HepG2 (cell line): ENCODE measurements around the gene FRMD8. TPM values are rescaled to one million over a fixed set of nuclear protein-coding genes. Genes with fewer than 3 reads are reported as not detected.

ENCODE experiments used
- BCL6 ChIP-seq: IDR thresholded peaks from 2 replicates; pipeline ENCODE4 v1.6.1; 2016; ENCODE audit warnings: missing genetic modification reagents, missing compliant biosample characterization
- EHMT2 ChIP-seq: fragments of 200-600 bp; sonication (generic); IDR thresholded peaks from 2 replicates; pipeline ENCODE4 v1.7.0; 2017; ENCODE audit warnings: antibody characterized with exemption, low read depth, low read length, borderline replicate concordance
- GRHL1 ChIP-seq: sonication (generic); formaldehyde crosslinking; conservative IDR thresholded peaks from 2 replicates; pipeline ENCODE4 v1.8.0; 2022; ENCODE audit warnings: missing genetic modification reagents
- HNRNPH1 ChIP-seq: fragments of 200-400 bp; formaldehyde crosslinking; optimal IDR thresholded peaks from 2 replicates; pipeline ENCODE3; 2017; ENCODE audit warnings: mild to moderate bottlenecking, low read depth, low read length
- MEIS2 ChIP-seq: sonication (generic); formaldehyde crosslinking; IDR thresholded peaks from 2 replicates; pipeline ENCODE4 v1.9.0; 2021; ENCODE audit warnings: mild to moderate bottlenecking, missing genetic modification reagents
- SALL2 ChIP-seq: sonication (generic); formaldehyde crosslinking; IDR thresholded peaks from 2 replicates; pipeline ENCODE4 v1.8.1; 2023; ENCODE audit warnings: mild to moderate bottlenecking, missing genetic modification reagents, inconsistent platforms
- SATB2 ChIP-seq: sonication (generic); formaldehyde crosslinking; IDR thresholded peaks from 2 replicates; pipeline ENCODE4 v1.5.0; 2020; ENCODE audit warnings: missing genetic modification reagents
- STAG1 ChIP-seq: sonication (generic); formaldehyde crosslinking; IDR thresholded peaks from 2 replicates; pipeline ENCODE4 v1.4.0; 2020; ENCODE audit warnings: missing genetic modification reagents
- TOE1 ChIP-seq: sonication (generic); formaldehyde crosslinking; IDR thresholded peaks from 2 replicates; pipeline ENCODE4 v1.4.0; 2020; ENCODE audit warnings: mild to moderate bottlenecking, missing genetic modification reagents
- YEATS4 ChIP-seq: sonication (generic); formaldehyde crosslinking; IDR thresholded peaks from 2 replicates; pipeline ENCODE4 v1.4.0; 2020; ENCODE audit warnings: missing genetic modification reagents, borderline replicate concordance
- ZMYM2 ChIP-seq: sonication (generic); formaldehyde crosslinking; IDR thresholded peaks from 2 replicates; pipeline ENCODE4 v1.8.0; 2022; ENCODE audit warnings: mild to moderate bottlenecking, missing genetic modification reagents
- ZNF282 ChIP-seq: fragments of 450-650 bp; IDR thresholded peaks from 2 replicates; pipeline ENCODE4 v1.6.1; 2018; ENCODE audit not compliant: partially characterized antibody
- ZNF296 ChIP-seq: sonication (generic); formaldehyde crosslinking; conservative IDR thresholded peaks from 2 replicates; pipeline ENCODE4 v1.5.0; 2020; ENCODE audit warnings: mild to moderate bottlenecking, missing genetic modification reagents
- ZNF7 ChIP-seq: IDR thresholded peaks from 2 replicates; pipeline ENCODE4 v1.6.1; 2016; ENCODE audit warnings: missing biosample characterization, missing genetic modification reagents
- ZNF768 ChIP-seq: sonication (generic); formaldehyde crosslinking; IDR thresholded peaks from 2 replicates; pipeline ENCODE4 v1.4.0; 2020; ENCODE audit warnings: missing genetic modification reagents
- polyA plus RNA-seq, 8 experiments: library from polyadenylated mRNA; depleted of rRNA in 3 of 8; stranded (reverse) in 7 of 8; unstranded in 1 of 8; fragments of >200 nt; fragmentation: Illumina TruSeq in 4 of 8; extraction: Trizol in 4 of 8; gene quantifications; 2 replicates each; pipeline versions ENCODE4 v1.2.1 to v1.2.3, GENCODE V29; 2011 to 2016; ENCODE audit warnings: low read depth in 4 of 8, missing spikeins in 1 of 8, mixed read lengths in 1 of 8; ENCODE audit not compliant: insufficient read depth in 1 of 8
- total RNA-seq, 5 experiments: library from RNA; depleted of rRNA; stranded (reverse); fragments of >200 nt; fragmentation: Illumina TruSeq; extraction: Trizol; gene quantifications; 2 replicates each; pipeline ENCODE4 v1.2.3, GENCODE V29; 2016; ENCODE audit warnings: low read depth in 1 of 5
- TF ChIP-seq, protein P1 (sequence below): sonication (generic); formaldehyde crosslinking; conservative IDR thresholded peaks from 2 replicates; pipeline ENCODE4 v1.4.0; 2020; ENCODE audit warnings: missing genetic modification reagents
- TF ChIP-seq, protein P2 (sequence below): sonication (generic); formaldehyde crosslinking; IDR thresholded peaks from 2 replicates; pipeline ENCODE4 v1.4.0; 2020; ENCODE audit warnings: missing genetic modification reagents, borderline replicate concordance
- TF ChIP-seq, protein P3 (sequence below): sonication (generic); formaldehyde crosslinking; IDR thresholded peaks from 2 replicates; pipeline ENCODE4 v1.5.0; 2020; ENCODE audit warnings: missing genetic modification reagents, mild to moderate bottlenecking, borderline replicate concordance
- TF ChIP-seq, protein P4 (sequence below): sonication (generic); formaldehyde crosslinking; IDR thresholded peaks from 2 replicates; pipeline ENCODE4 v1.4.0; 2020; ENCODE audit warnings: mild to moderate bottlenecking, missing genetic modification reagents

FRMD8 gene
- total and polyA plus RNA-seq, 2 of the 13 experiments (the other 11 are each of a cell fraction or from before 2014, with no cell fraction given), result 5.8 to 20.6 TPM

- no peak for TF ChIP-seq GRHL1 (CRISPR knock-in tag)
- TF ChIP-seq SALL2 (CRISPR knock-in tag), result peak; percentile 88
- TF ChIP-seq BCL6 (CRISPR knock-in tag), result peak; percentile 87
- TF ChIP-seq SATB2 (CRISPR knock-in tag), result no peak; the same call in 1 of the 2 replicates
- no peak for TF ChIP-seq ZNF282
- TF ChIP-seq STAG1 (CRISPR knock-in tag), result no peak
- no peak for TF ChIP-seq EHMT2
- TF ChIP-seq ZMYM2 (CRISPR knock-in tag), result no peak
- TF ChIP-seq, protein P1, sequence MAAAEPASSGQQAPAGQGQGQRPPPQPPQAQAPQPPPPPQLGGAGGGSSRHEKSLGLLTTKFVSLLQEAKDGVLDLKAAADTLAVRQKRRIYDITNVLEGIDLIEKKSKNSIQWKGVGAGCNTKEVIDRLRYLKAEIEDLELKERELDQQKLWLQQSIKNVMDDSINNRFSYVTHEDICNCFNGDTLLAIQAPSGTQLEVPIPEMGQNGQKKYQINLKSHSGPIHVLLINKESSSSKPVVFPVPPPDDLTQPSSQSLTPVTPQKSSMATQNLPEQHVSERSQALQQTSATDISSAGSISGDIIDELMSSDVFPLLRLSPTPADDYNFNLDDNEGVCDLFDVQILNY (CRISPR knock-in tag), result no peak
- peak; percentile 58; the same call in 1 of the 2 replicates for TF ChIP-seq ZNF768 (CRISPR knock-in tag)
- no peak; the same call in 1 of the 2 replicates for TF ChIP-seq ZNF7 (CRISPR knock-in tag)
- peak; percentile 23 for TF ChIP-seq HNRNPH1
- peak; percentile 16 for TF ChIP-seq MEIS2 (CRISPR knock-in tag)
- no peak for TF ChIP-seq TOE1 (CRISPR knock-in tag)
- TF ChIP-seq, protein P2, sequence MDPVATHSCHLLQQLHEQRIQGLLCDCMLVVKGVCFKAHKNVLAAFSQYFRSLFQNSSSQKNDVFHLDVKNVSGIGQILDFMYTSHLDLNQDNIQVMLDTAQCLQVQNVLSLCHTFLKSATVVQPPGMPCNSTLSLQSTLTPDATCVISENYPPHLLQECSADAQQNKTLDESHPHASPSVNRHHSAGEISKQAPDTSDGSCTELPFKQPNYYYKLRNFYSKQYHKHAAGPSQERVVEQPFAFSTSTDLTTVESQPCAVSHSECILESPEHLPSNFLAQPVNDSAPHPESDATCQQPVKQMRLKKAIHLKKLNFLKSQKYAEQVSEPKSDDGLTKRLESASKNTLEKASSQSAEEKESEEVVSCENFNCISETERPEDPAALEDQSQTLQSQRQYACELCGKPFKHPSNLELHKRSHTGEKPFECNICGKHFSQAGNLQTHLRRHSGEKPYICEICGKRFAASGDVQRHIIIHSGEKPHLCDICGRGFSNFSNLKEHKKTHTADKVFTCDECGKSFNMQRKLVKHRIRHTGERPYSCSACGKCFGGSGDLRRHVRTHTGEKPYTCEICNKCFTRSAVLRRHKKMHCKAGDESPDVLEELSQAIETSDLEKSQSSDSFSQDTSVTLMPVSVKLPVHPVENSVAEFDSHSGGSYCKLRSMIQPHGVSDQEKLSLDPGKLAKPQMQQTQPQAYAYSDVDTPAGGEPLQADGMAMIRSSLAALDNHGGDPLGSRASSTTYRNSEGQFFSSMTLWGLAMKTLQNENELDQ, result no peak
- peak; percentile 74 for TF ChIP-seq ZNF296 (CRISPR knock-in tag)
- TF ChIP-seq, protein P3, sequence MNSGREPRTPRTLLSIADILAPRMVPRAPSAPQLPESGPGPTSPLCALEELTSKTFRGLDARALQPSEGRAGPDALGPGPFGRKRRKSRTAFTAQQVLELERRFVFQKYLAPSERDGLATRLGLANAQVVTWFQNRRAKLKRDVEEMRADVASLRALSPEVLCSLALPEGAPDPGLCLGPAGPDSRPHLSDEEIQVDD (CRISPR knock-in tag), result 0 out of 2 replicates have a peak, but pooled peaks have one; percentile 52
- TF ChIP-seq, protein P4, sequence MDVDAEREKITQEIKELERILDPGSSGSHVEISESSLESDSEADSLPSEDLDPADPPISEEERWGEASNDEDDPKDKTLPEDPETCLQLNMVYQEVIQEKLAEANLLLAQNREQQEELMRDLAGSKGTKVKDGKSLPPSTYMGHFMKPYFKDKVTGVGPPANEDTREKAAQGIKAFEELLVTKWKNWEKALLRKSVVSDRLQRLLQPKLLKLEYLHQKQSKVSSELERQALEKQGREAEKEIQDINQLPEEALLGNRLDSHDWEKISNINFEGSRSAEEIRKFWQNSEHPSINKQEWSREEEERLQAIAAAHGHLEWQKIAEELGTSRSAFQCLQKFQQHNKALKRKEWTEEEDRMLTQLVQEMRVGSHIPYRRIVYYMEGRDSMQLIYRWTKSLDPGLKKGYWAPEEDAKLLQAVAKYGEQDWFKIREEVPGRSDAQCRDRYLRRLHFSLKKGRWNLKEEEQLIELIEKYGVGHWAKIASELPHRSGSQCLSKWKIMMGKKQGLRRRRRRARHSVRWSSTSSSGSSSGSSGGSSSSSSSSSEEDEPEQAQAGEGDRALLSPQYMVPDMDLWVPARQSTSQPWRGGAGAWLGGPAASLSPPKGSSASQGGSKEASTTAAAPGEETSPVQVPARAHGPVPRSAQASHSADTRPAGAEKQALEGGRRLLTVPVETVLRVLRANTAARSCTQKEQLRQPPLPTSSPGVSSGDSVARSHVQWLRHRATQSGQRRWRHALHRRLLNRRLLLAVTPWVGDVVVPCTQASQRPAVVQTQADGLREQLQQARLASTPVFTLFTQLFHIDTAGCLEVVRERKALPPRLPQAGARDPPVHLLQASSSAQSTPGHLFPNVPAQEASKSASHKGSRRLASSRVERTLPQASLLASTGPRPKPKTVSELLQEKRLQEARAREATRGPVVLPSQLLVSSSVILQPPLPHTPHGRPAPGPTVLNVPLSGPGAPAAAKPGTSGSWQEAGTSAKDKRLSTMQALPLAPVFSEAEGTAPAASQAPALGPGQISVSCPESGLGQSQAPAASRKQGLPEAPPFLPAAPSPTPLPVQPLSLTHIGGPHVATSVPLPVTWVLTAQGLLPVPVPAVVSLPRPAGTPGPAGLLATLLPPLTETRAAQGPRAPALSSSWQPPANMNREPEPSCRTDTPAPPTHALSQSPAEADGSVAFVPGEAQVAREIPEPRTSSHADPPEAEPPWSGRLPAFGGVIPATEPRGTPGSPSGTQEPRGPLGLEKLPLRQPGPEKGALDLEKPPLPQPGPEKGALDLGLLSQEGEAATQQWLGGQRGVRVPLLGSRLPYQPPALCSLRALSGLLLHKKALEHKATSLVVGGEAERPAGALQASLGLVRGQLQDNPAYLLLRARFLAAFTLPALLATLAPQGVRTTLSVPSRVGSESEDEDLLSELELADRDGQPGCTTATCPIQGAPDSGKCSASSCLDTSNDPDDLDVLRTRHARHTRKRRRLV (CRISPR knock-in tag), result 0 out of 2 replicates have a peak, but pooled peaks have one; percentile 9
- peak; percentile 74; the same call in 1 of the 2 replicates for TF ChIP-seq YEATS4 (CRISPR knock-in tag)
Measured at GRCh38 chr11:65418681-65419459, 32.4 kb downstream of the FRMD8 start (continued).
